ENCODE measurements around the gene GABBR2.

GABBR2 gene

GRCh38 chr9:98331536-98332259 lies 377.0 kb downstream of the GABBR2 start:
- DNase-seq: no peak

- no peak for DNase-seq
These were observed 377.9 kb downstream of the GABBR2 start for GRCh38 chr9:98330831-98331230.

GRCh38 chr9:98329904-98330303 lies 378.8 kb downstream of the GABBR2 start:
- no peak for DNase-seq

DNA sequence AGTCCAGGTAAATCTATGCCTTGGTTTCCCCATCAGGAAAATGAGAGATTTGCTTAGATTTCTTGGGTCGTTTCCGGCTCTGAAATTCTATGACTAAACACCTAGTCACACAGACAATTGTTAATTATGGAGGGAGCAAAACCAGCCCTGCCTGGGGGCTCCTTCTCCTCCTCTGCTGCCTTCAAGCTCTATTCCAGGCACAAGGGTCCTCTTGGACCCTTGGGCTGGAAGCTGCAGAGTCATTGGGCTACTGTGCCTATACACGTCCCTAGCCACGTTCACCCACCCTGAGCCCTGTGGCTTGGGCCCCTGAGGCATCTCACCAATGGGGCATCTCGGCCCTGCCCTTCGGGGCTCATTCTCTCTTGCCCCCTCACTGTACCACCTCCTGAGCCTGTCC lies 379.5 kb downstream of the GABBR2 start:
- DNase-seq: no peak

- DNase-seq: no peak
These were observed 380.0 kb downstream of the GABBR2 start for GRCh38 chr9:98328770-98329169.

DNA sequence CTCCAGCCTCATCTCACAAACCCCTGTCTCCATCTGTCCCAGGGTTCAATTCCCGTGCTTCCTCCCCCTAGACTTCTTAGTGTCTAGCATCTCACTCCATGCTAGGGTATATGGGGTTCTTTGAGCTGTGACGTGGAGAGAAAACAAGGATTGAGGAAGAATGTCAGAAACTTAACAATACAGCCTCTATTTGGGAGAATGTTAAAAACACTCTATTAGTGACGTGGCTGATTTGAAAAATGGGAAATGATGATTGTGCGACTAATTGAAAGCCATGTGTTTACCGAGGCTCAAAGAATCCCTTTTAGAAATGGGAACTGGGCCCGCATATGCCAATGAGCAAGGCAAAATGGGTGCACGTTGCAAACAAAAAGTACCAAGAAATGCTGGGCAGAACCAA lies 380.6 kb downstream of the GABBR2 start:
- no peak for DNase-seq

DNA sequence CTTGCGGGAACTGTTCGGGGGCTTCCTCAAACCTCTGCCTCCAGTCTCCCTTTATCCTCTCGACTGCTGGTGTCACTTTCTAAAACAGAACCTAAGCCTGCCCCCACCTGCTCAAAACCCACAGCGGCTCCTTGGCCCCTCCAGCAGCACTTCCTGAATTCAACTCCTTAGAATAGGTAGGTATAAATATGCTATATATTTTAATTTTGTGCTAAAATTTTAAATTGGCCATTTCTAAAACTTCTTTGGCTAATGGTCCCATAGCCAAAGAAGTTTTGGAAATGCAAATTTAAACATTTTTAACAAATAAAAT lies 381.5 kb downstream of the GABBR2 start:
- DNase-seq: no peak

- DNase-seq: no peak
These were observed 382.1 kb downstream of the GABBR2 start for GRCh38 chr9:98326459-98327248.

DNA sequence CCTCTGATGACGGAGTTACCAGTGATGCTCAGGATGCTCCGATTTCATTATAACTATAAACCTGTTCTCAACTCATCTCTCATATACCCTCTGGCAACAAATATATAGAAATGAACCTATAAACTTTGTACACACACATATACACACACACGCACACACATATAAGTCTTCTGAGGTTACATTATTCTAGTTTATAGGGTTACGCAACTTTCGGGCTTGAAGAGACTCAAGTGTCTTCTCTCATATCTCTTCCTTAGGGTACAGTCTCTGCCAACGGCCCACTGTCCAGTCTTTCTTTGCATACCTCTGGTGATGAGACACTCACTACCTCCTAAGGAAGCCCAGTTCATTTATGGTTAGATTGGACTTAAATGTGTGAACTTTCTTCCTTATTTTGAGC lies 383.9 kb downstream of the GABBR2 start:
- DNase-seq: no peak

DNA sequence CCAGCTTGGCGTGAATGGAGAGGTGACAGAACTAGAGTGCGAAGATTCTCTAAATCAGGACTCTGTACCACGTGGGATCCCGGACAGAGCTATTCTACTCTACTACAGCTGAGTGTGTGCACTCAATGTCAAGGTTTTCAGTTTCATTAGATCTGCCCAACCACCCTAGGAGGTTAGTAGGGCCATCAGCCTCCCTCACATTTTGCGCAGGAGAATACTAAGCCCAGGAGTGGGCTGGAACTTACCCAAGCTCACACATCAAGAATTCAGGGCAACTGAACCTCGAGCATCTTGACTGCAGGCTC lies 385.0 kb downstream of the GABBR2 start:
- no peak for DNase-seq

GRCh38 chr9:98323051-98323830 lies 385.5 kb downstream of the GABBR2 start:
- no peak for DNase-seq

DNA sequence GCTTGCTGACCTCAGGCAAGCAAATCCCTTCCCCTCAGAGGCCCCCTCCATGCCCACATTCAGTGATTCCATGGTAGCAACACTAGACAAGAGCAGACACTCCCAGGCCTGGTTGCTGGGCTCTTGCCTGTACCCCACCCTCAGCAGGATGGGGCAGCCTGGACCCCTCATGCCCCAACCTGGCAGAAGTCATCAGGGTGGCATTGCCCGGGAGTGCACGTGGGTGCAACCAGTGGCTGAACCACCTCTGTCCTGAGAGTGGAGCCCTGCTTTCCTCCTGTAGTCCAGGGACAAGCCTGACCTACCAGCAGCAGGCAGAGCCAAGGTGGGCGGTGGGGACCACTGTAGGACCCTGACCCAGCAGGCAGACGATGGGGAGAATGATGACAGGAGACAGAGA lies 387.5 kb downstream of the GABBR2 start:
- DNase-seq: no peak

GRCh38 chr9:98318834-98319478 lies 389.8 kb downstream of the GABBR2 start:
- DNase-seq: no peak

GRCh38 chr9:98318041-98318790 lies 390.5 kb downstream of the GABBR2 start:
- DNase-seq: no peak

DNA sequence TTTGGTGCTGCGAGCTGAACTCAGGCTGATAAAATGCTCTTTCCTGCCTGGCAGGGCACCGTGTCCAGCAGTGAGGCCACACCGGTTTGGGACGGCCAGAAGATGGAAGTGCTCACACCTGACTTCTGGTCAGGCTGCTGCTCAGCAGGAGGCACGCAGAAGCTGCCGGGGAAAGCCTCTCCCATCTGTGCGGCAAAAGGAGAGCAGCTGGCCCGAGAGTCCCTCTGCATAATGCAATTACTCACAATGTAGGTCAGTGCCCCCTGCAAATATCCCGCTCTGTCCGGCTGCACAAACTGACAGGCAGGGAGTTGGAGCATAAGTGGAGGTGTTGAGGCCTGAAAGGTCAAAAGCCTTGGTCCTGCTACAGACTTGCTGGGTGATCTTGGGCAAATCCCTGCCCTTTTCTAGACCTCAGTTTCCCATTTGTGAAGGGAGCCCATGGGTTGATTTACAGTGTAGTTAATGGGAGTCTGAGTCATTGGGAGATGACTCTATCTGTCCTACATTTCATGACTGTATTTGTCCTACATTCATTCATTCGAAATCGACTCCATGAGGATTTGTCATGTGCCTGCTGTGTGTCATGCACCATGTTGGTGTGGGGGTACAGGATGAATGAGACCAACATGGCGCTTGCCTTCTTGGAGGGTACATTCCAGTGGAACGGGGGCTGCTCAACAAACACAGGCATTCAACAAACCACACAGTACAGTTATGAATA lies 391.4 kb downstream of the GABBR2 start:
- DNase-seq: no peak

DNA sequence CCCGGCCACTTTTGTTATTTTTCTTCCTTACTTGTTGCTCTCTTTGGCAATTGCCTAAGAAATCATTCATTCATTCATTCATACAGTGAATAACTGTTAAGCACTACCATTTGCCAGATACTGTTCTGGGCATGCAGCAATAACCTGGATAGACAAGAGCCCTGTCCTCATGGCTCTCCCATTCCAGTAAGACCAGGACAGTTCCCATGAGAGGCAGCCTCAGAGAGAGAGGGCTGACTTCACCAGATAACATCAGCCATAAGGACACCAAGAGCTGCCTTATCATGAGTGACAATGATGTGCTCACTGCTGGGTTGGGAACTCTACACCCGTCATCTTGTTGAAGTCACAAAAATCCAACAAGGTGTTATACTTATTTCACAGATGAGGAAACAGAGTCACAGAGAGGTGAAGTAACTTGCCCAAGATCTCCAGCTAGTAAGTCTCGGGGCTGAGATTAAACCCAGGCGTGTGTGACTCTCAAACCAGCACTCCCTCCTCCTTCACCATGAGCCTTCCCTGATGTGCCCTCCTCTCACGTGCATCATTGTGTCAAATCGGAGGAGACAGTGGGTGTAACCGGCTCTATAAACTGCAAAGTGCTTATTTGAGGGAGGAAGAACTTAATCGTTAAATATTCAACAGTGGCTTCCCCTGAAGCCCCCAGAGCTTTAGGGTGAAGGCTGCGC lies 392.1 kb downstream of the GABBR2 start:
- DNase-seq: no peak

- DNase-seq: peak; percentile 61
These were observed 393.1 kb downstream of the GABBR2 start for GRCh38 chr9:98315551-98316060.

DNA sequence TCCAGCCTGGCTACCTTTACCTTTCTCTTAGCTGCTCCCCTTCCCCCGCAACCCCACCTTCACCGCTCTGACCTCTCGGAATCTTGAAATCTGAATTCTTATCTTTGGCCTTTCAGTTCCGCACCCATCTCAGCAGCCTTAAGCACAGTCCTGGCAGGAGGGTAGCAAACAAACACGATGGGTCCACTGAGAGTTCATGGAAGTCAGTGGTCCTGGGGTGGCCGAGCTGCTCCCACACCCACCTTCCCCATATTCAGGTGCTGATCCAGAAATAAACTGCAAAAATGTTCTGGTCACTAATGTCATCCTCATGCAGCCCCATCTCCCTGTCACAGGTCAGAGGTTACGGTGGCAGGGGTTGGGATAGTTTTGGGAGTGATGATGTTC lies 393.7 kb downstream of the GABBR2 start:
- no peak for DNase-seq

GRCh38 chr9:98314381-98315066 lies 394.2 kb downstream of the GABBR2 start:
- DNase-seq: peak; percentile 28

DNA sequence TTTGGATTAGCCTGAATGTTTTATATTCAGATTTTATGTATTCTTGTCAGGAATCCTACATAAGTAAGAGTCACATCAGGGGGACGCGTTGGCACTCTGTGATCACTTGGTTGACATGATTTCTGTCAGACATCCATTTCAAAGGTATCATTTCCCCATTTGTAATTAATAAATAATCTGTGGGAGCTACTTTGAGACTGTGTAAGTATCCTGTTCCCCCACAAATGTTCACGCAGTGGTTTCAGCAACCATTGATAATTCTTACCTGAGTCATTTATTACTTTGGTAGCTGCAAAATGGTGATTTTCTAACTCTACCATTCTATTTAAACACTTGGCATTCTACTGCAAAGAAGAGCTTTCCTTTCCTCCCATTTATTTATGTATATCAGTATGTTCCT lies 396.4 kb downstream of the GABBR2 start:
- no peak for DNase-seq

DNA sequence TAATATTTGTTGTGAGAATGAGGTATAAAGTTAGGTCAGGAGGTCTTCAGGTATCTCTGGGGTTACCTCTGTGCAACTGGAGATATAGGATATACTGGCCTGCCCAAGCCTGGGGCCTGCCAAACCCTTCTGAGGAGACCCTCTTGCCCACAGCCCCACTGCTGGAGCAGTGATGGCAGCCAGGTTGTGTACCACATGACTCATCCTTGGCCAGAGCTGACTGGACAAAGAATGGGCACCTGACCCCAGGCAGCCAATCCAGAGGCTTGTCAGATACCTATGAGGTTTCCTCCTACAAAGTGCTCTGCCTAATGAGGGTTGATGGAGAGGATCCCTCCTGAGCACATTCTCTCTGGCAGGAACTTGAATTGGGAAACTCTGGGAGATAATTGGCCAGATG lies 397.2 kb downstream of the GABBR2 start:
- DNase-seq: no peak
